GM12865 (cell line): ENCODE data around the gene MCEMP1.

Experiments used
- DNase-seq: peaks from one replicate; pipeline ENCODE4 v3.0.0; 2010; ENCODE audit warnings: low read depth
- H3K4me3 ChIP-seq: 2 replicates; pipeline ENCODE4 v1.5.1; 2011; ENCODE audit warnings: mild to moderate bottlenecking, low read depth, low read length, control low read depth
- CTCF ChIP-seq: IDR thresholded peaks from 2 replicates; pipeline ENCODE4 v1.5.1; 2011; ENCODE audit warnings: low read length, control low read depth, low read depth, inconsistent platforms; ENCODE audit not compliant: insufficient read depth; ENCODE audit errors: missing control alignments

Gene MCEMP1

DNA sequence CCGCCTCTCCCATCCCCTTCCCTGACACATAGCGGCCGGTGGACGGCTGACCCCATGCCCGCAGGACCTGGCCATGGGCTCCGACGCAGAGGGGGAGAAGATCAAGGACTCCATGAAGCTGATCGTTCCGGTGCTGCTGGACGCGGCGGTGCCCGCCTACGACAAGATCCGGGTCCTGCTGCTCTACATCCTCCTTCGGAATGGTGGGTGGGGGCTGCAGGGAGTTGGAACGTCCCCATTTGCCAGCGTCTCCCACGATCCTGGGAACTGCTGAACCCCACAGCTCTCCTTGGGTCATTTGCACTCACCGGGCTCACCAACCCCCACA, 32.4 kb upstream of the MCEMP1 start:
- no peak for TF ChIP-seq CTCF
- DNase-seq: no peak
- no peak overlapping the region for H3K4me3 ChIP-seq

DNA sequence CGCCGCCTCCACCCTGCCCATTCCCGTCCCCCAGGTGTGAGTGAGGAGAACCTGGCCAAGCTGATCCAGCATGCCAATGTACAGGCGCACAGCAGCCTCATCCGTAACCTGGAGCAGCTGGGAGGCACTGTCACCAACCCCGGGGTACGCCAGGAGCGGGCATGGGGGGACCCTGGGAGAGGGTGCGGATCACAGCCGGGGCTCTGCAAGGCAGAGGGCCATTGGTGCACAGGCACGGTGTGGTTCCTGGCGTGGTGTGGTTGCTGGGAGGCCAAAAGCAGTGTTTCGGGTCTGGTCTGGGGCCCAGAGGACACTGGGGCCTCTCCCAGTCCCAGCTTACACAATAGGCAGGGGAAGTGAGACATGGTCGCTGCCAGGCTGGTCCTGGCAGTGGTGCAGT, 31.7 kb upstream of the MCEMP1 start:
- no peak for TF ChIP-seq CTCF
- DNase-seq: no peak
- H3K4me3 ChIP-seq: no peak overlapping the region

DNA sequence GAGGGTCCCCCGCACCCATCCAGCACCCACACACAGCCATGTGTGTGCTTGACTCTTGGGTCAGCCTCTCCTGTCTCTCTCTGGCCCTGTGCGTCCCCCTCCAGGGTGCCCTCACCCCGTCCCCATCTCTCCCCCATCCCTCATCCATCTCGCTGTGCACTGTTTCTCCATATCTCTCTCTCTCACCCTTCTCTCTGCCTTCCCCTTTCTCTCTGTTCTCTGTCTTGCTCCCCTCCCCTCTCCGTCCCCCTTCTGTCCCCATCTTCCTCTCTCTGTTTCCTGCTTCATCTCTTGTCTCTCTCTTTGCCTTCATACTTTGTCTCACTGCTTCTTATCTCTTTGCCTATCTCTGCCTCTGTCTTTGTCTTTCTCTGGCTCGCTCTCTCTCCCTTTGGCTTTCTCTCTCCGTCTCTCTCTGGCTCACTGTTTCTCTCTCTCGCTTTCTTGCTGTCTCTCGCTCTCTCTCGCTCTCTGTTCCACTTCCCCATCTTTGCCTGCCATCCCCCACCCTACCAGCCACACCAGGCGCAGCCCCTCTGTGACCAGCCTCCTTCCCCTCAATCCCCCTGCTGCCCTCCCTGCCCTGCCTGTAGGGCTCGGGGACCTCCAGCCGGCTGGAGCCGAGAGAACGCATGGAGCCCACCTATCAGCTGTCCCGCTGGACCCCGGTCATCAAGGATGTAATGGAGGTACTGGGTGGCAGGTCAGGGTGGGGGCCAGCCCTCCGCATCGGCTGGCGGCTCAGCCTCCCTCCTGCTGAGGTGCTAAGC, 31.0 kb upstream of the MCEMP1 start:
- no peak overlapping the region for H3K4me3 ChIP-seq
- DNase-seq: no peak
- no peak for TF ChIP-seq CTCF

DNA sequence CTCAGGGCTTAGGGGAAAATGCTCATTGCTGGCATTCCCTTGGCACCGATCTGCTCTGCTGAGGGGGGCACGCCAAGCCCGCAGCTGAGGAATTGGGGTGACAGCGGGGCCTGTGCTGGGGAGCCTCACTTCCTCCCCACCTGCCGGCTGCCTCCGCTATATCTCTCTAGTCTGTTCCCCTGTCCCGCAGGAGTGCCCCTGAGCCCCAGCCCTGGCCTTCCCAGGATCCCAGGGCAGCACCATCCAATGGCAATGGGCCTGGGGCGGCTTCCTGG, 30.5 kb upstream of the MCEMP1 start:
- no peak overlapping the region for H3K4me3 ChIP-seq
- DNase-seq: no peak
- no peak for TF ChIP-seq CTCF

- no peak overlapping the region for H3K4me3 ChIP-seq
- DNase-seq: no peak
- no peak for TF ChIP-seq CTCF
Measured at GRCh38 chr19:7647156-7647555, 29.7 kb upstream of the MCEMP1 start.

GRCh38 chr19:7648265-7649014, 28.4 kb upstream of the MCEMP1 start:
- TF ChIP-seq CTCF: no peak
- DNase-seq: peak; percentile 73
- H3K4me3 ChIP-seq: no peak overlapping the region

DNA sequence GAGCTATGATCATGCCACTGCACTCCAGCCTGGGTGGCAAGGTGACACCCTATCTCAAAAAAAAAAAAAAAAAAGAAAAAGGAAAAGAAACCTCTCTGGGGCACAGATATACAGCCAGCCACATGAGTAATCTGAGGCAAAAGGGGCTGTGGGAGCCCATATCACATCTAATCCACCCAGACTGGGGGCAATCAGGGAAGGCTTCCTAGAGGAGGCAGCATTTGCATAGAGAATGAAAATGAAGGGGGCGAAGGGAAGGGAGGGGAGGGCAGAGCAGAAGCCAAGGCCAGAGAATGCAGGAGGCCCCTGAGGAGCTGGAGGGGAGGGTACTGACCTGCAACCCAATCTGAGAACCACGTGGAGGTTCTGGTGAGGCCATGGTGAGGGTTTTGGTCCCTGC, 26.7 kb upstream of the MCEMP1 start:
- no peak for TF ChIP-seq CTCF
- no peak for DNase-seq
- no peak overlapping the region for H3K4me3 ChIP-seq
